Measurements from ENCODE around the gene S100A2. TPM values are rescaled to one million over a fixed set of nuclear protein-coding genes. Genes with fewer than 3 reads are reported as not detected.

S100A2 gene
- total RNA-seq, 1 experiment from 2014 or later = not detected

DNA sequence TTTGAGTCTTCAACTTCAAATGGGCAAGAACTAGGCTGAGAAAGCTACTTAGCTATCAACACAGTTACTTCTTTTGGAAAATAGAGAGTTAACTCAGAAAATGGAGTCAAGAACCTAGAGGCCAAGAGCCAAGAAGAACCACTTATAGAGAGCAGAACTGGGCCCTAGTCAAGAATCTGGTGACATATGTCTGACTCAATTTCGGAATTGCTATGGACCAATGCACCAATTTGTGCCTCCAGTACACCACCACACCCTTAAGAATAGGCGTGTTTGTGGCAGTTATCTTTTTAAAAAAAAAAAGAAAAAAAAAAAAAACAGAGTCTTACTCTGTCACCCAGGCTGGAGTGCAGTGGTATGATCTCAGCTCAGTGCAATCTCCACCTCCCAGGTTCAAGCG is 7.8 kb downstream of the S100A2 start:
- H3K4me2 ChIP-seq (ENCODE audit: low read depth, low read length, poor library complexity, severe bottlenecking) = no peak overlapping the region
- H3K79me2 ChIP-seq (ENCODE audit: low read length) = no peaks in the 10 kb centered on the region
- H3K27ac ChIP-seq (ENCODE audit: low read length) = no peak overlapping the region
- no peaks in the 10 kb centered on the region for H3K27me3 ChIP-seq (ENCODE audit: low read length)
- H3K9me2 ChIP-seq (replicated peaks; ENCODE audit: insufficient read depth, low read length) = no peaks in the 10 kb centered on the region
- no peak overlapping the region for H3K9ac ChIP-seq (ENCODE audit: low read length)
- no peaks in the 10 kb centered on the region for H3K9me3 ChIP-seq (ENCODE audit: low read length)
- no peaks in the 10 kb centered on the region for H4K20me1 ChIP-seq (ENCODE audit: insufficient read depth, low read depth, low read length)
- no peaks in the 10 kb centered on the region for H3K36me3 ChIP-seq (ENCODE audit: insufficient read depth, low read length)
- H2AFZ ChIP-seq (ENCODE audit: low read length) = no peak overlapping the region
- H3K4me1 ChIP-seq (ENCODE audit: low read length) = no peaks in the 10 kb centered on the region
- no peak for DNase-seq
- H3K4me3 ChIP-seq (ENCODE audit: low read length) = no peak overlapping the region

DNA sequence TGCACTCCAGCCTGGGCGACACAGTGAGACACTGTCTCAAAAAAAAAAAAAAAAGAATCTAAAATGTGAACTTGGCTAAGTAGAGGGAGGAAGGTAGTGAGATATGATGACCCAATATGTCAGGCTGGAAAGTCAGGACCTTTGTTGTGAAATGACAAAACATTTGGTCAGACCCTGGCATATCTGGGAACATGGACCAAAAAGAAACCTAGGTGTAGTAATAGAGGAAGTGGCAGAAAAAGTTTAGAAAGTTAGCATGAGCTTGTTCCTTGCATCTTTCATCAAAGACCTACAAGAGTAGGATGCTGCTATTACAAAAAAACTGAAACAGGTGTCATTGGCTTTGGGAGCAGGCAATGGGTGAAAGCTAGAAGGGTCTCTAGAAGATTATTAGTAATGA is 9.3 kb downstream of the S100A2 start:
- Histone ChIP-seq H3K36me3 (ENCODE audit: insufficient read depth, low read length) (no peaks in the 10 kb centered on the region), H3K4me1 (ENCODE audit: low read length) (no peaks in the 10 kb centered on the region), H3K9me3 (ENCODE audit: low read length) (no peaks in the 10 kb centered on the region), H3K9me2 (replicated peaks; ENCODE audit: insufficient read depth, low read length) (no peaks in the 10 kb centered on the region), H2AFZ (ENCODE audit: low read length) (no peak overlapping the region), H4K20me1 (ENCODE audit: insufficient read depth, low read depth, low read length) (no peaks in the 10 kb centered on the region), H3K27me3 (ENCODE audit: low read length) (no peaks in the 10 kb centered on the region), H3K27ac (ENCODE audit: low read length) (no peak overlapping the region), H3K4me2 (ENCODE audit: low read depth, low read length, poor library complexity, severe bottlenecking) (no peak overlapping the region), H3K79me2 (ENCODE audit: low read length) (no peaks in the 10 kb centered on the region), H3K4me3 (ENCODE audit: low read length) (no peak overlapping the region), H3K9ac (ENCODE audit: low read length) (no peak overlapping the region)
- DNase-seq = no peak

DNA sequence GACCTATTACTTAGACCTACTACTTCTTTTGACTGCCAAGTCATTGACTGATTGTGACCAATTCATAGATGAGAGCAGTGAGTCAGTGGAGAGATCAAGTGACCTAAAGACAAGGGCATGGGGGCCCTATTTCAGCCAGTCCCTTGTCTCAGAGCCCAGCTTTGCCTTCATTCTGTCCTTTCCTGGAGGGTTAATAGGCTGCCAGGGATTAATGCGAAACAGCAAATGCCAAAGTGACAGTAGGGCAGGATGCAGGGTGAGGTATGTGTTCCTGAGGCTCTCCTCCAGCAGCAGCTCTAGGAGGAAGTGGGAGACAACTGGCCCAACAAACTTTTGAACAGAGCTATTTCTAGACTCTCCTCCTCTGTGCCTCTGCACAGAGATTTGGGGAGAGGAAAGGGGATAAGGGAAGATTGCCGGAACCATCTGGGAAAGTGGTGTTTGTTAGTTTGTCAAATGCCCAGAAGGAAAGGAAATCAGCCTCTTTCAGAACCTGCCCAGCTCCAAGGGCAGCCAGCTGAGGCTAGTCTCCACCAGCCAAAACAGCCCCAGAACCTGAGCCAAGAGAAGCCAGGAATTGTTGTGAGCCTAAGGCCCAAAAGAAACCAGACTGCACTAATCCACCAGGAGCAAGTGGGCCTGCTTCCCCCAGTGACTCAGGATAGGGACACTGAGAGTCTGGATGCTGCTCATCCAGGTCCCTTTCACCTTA is 11.7 kb downstream of the S100A2 start:
- Histone ChIP-seq H4K20me1 (ENCODE audit: insufficient read depth, low read depth, low read length) (no peaks in the 10 kb centered on the region), H3K9ac (ENCODE audit: low read length) (no peak overlapping the region), H3K79me2 (ENCODE audit: low read length) (no peaks in the 10 kb centered on the region), H3K4me2 (ENCODE audit: low read depth, low read length, poor library complexity, severe bottlenecking) (no peak overlapping the region), H3K9me2 (replicated peaks; ENCODE audit: insufficient read depth, low read length) (no peaks in the 10 kb centered on the region), H3K36me3 (ENCODE audit: insufficient read depth, low read length) (no peaks in the 10 kb centered on the region), H2AFZ (ENCODE audit: low read length) (no peak overlapping the region), H3K9me3 (ENCODE audit: low read length) (no peaks in the 10 kb centered on the region), H3K4me1 (ENCODE audit: low read length) (no peaks in the 10 kb centered on the region), H3K4me3 (ENCODE audit: low read length) (no peak overlapping the region), H3K27ac (ENCODE audit: low read length) (no peak overlapping the region), H3K27me3 (ENCODE audit: low read length) (no peaks in the 10 kb centered on the region)
- DNase-seq = no peak

DNA sequence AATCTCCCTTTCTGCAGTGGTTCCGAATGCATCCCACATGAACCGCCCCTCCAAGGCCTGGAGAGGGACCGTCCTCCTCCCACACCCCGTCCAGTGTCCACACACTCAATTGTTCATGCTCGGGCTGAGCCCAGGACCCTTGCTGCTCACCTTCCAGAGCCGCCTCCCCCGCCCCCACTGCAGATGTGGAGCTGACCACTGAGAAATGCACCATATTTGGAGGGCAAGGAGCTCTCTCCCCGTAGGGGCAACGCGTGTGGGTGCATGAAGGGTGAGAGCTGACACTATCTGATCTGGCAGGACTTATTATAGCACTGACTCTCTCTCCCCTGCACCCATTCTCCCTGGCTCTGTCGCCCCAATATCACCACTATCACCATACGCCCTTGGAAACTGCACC is 12.5 kb downstream of the S100A2 start:
- Histone ChIP-seq H3K4me3 (ENCODE audit: low read length) (no peak overlapping the region), H4K20me1 (ENCODE audit: insufficient read depth, low read depth, low read length) (no peaks in the 10 kb centered on the region), H3K9ac (ENCODE audit: low read length) (no peak overlapping the region), H3K4me1 (ENCODE audit: low read length) (no peaks in the 10 kb centered on the region), H2AFZ (ENCODE audit: low read length) (no peak overlapping the region), H3K27ac (ENCODE audit: low read length) (no peak overlapping the region), H3K36me3 (ENCODE audit: insufficient read depth, low read length) (no peaks in the 10 kb centered on the region), H3K27me3 (ENCODE audit: low read length) (no peaks in the 10 kb centered on the region), H3K79me2 (ENCODE audit: low read length) (no peaks in the 10 kb centered on the region), H3K4me2 (ENCODE audit: low read depth, low read length, poor library complexity, severe bottlenecking) (no peak overlapping the region), H3K9me2 (replicated peaks; ENCODE audit: insufficient read depth, low read length) (no peaks in the 10 kb centered on the region), H3K9me3 (ENCODE audit: low read length) (no peaks in the 10 kb centered on the region)
- no peak for DNase-seq

DNA sequence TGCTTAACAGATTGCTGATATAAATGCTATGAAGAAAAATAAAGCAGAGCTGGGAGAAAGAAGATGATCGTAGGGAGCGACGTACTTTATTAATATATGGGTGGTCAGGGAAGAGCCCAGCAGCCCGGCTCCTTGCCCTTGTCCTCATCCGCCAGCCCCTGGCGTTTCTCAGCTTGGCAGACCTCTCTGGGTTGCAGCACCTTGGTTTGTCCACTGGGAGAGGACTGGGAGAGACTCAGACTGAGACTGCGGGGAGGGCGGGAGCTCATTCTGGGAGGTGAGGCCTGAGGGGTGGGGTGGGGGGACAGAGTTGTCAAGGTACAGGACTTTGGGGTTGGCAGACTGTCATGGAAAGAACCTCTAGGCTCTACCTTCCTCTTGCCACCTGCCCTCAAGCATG is 13.3 kb downstream of the S100A2 start:
- no peaks in the 10 kb centered on the region for H3K36me3 ChIP-seq (ENCODE audit: insufficient read depth, low read length)
- H3K27me3 ChIP-seq (ENCODE audit: low read length) = no peaks in the 10 kb centered on the region
- no peak for DNase-seq
- H3K79me2 ChIP-seq (ENCODE audit: low read length) = no peaks in the 10 kb centered on the region
- no peak overlapping the region for H3K4me3 ChIP-seq (ENCODE audit: low read length)
- H4K20me1 ChIP-seq (ENCODE audit: insufficient read depth, low read depth, low read length) = no peaks in the 10 kb centered on the region
- no peak overlapping the region for H3K4me2 ChIP-seq (ENCODE audit: low read depth, low read length, poor library complexity, severe bottlenecking)
- no peaks in the 10 kb centered on the region for H3K9me3 ChIP-seq (ENCODE audit: low read length)
- H3K9ac ChIP-seq (ENCODE audit: low read length) = no peak overlapping the region
- H2AFZ ChIP-seq (ENCODE audit: low read length) = no peak overlapping the region
- H3K27ac ChIP-seq (ENCODE audit: low read length) = no peak overlapping the region
- no peaks in the 10 kb centered on the region for H3K9me2 ChIP-seq (replicated peaks; ENCODE audit: insufficient read depth, low read length)
- no peaks in the 10 kb centered on the region for H3K4me1 ChIP-seq (ENCODE audit: low read length)

DNA sequence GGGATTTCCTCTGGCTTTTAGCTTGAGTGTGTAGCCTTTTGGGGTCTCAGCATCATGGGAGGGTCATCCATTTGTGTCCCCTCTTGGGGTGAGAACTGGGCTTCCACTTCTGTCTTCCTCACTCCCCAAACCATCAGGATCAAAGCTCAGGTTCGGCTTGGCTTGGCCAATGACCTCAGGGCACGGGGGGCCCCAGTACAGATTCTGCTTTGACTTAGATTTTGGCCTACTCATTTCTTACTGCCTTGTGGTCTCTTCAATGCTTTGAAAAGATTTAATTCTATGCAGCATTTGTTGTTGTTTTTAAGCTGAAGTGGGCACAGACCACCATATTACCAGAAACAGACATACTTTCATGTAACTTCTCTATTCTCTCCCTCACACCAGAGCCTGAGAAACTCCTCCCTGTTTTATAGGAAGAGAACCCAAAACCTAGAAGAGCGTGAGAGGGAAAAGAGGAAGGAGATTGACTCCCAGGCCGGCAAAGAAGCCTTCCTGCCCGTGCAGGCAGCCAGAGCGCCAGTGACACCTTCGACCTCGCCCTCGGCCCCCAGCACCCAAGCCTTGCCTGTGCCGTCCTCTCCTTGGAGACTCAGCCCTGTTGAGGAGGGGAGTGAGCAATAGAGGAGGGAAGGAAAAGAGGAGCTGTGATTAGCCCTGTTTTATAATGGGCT is 14.7 kb downstream of the S100A2 start:
- H3K27me3 ChIP-seq (ENCODE audit: low read length) = no peaks in the 10 kb centered on the region
- no peaks in the 10 kb centered on the region for H4K20me1 ChIP-seq (ENCODE audit: insufficient read depth, low read depth, low read length)
- H3K4me3 ChIP-seq (ENCODE audit: low read length) = no peak overlapping the region
- no peak overlapping the region for H3K27ac ChIP-seq (ENCODE audit: low read length)
- H3K9me2 ChIP-seq (replicated peaks; ENCODE audit: insufficient read depth, low read length) = no peaks in the 10 kb centered on the region
- H3K79me2 ChIP-seq (ENCODE audit: low read length) = no peaks in the 10 kb centered on the region
- H3K4me1 ChIP-seq (ENCODE audit: low read length) = no peaks in the 10 kb centered on the region; the same call in 1 of the 2 replicates
- DNase-seq = no peak
- no peak overlapping the region for H3K4me2 ChIP-seq (ENCODE audit: low read depth, low read length, poor library complexity, severe bottlenecking)
- no peaks in the 10 kb centered on the region for H3K36me3 ChIP-seq (ENCODE audit: insufficient read depth, low read length)
- no peak overlapping the region for H3K9ac ChIP-seq (ENCODE audit: low read length)
- H3K9me3 ChIP-seq (ENCODE audit: low read length) = no peaks in the 10 kb centered on the region
- no peak overlapping the region for H2AFZ ChIP-seq (ENCODE audit: low read length)

DNA sequence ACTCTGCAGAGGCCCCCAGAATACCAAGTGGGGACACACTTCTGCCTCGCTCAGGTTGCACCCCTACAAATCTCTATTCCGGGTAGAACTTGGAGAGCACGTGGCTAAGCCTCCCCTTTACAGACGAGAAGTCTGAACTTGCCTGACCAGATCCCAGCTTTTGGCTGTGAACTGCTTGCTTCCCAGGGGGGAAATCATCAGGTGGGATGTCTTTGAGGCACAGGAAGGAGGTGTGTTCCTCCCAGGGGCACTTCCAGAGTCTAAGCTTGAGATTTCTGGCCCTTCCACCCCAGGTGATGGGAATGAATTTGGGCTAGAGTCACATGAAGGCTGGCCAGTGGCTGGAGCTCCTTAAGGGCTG is 15.3 kb downstream of the S100A2 start:
- Histone ChIP-seq H3K9me3 (ENCODE audit: low read length) (no peaks in the 10 kb centered on the region), H3K27ac (ENCODE audit: low read length) (no peak overlapping the region), H3K9ac (ENCODE audit: low read length) (no peak overlapping the region), H3K4me1 (ENCODE audit: low read length) (peaks cover 6% of the 10 kb centered on the region), H3K36me3 (ENCODE audit: insufficient read depth, low read length) (no peaks in the 10 kb centered on the region), H3K9me2 (replicated peaks; ENCODE audit: insufficient read depth, low read length) (no peaks in the 10 kb centered on the region), H3K79me2 (ENCODE audit: low read length) (no peaks in the 10 kb centered on the region), H2AFZ (ENCODE audit: low read length) (no peak overlapping the region), H4K20me1 (ENCODE audit: insufficient read depth, low read depth, low read length) (no peaks in the 10 kb centered on the region), H3K4me3 (ENCODE audit: low read length) (no peak overlapping the region), H3K27me3 (ENCODE audit: low read length) (no peaks in the 10 kb centered on the region), H3K4me2 (ENCODE audit: low read depth, low read length, poor library complexity, severe bottlenecking) (no peak overlapping the region)
- no peak for DNase-seq

DNA sequence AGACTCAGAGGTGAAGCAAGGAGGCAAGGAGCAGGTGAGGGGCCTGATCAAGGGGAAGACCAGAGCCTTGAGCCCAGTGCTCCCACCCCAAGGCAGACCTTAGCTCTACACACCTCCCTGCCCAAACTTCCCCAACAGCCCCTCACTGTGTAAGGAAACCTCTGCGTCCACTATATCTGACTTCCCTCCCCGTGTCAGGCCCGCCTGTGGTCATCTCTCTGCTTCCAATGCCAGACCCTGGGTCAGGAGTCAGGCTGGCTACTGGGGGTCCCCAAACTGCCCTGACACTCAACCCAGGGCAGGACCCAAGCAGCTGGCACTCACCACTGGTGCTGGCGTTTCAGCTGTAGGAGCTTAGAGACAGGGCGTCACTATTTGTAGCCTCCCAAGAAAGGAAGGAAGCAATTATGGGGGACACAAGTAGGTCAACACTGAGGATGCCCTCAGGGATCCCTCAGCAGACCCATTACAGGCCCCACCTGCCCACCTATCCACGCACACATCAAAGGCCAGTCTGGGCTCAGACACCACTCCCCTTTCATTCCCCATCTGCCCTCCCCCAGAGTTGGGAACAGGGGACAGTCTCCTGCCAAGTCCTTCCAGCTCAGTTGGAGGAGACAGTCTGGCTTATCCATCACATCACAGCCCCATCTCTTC is 15.8 kb downstream of the S100A2 start:
- no peak overlapping the region for H3K27ac ChIP-seq (ENCODE audit: low read length)
- H3K36me3 ChIP-seq (ENCODE audit: insufficient read depth, low read length) = no peaks in the 10 kb centered on the region
- no peaks in the 10 kb centered on the region for H4K20me1 ChIP-seq (ENCODE audit: insufficient read depth, low read depth, low read length)
- H3K9me3 ChIP-seq (ENCODE audit: low read length) = no peaks in the 10 kb centered on the region
- no peak overlapping the region for H3K4me2 ChIP-seq (ENCODE audit: low read depth, low read length, poor library complexity, severe bottlenecking)
- H3K9me2 ChIP-seq (replicated peaks; ENCODE audit: insufficient read depth, low read length) = no peaks in the 10 kb centered on the region
- H3K79me2 ChIP-seq (ENCODE audit: low read length) = no peaks in the 10 kb centered on the region
- no peak overlapping the region for H3K4me3 ChIP-seq (ENCODE audit: low read length)
- DNase-seq = no peak
- H3K27me3 ChIP-seq (ENCODE audit: low read length) = no peaks in the 10 kb centered on the region
- peaks cover 11% of the 10 kb centered on the region for H3K4me1 ChIP-seq (ENCODE audit: low read length)
- H3K9ac ChIP-seq (ENCODE audit: low read length) = no peak overlapping the region
- H2AFZ ChIP-seq (ENCODE audit: low read length) = no peak overlapping the region
